Skeletal muscle cell (primary cell): ENCODE results near the gene C3AR1.
A peak's percentile ranks its signal among the peaks of the same experiment; 100 is the strongest.
"Not testable (repeated sequence)": the region's sequence is repeated elsewhere in the genome, so short reads cannot be mapped to it uniquely, and the experiment has no call there.

ENCODE experiments used
- DNase-seq: peaks from one replicate; pipeline ENCODE4 v3.0.0-alpha.2; 2010; ENCODE audit warnings: low read depth
- H3K4me3 ChIP-seq: 2 replicates; pipeline ENCODE4 v1.5.1; 2011; ENCODE audit warnings: low read depth, mild to moderate bottlenecking, control low read depth, low read length, moderate library complexity

The C3AR1 gene

GRCh38 chr12:8065991-8066594, at the start of gene C3AR1:
TSS of gene C3AR1 (minus strand) at chr12:8066359. CDS start at chr12:8060185, 6,174 bp downstream.
- no peak within 1 kb of the TSS for H3K4me3 ChIP-seq

GRCh38 chr12:8113117-8113516, 47.0 kb upstream of the C3AR1 start:
- not testable (repeated sequence) for DNase-seq

More at GRCh38 chr12:8065991-8066594, at the start of gene C3AR1:
- peak; percentile 25 for DNase-seq

GRCh38 chr12:8108808-8109398, 42.7 kb upstream of the C3AR1 start:
- no peak overlapping the region for H3K4me3 ChIP-seq

More at GRCh38 chr12:8113117-8113516, 47.0 kb upstream of the C3AR1 start:
- not testable (repeated sequence) for H3K4me3 ChIP-seq

GRCh38 chr12:8099235-8099634, 33.1 kb upstream of the C3AR1 start:
- H3K4me3 ChIP-seq, result no peak overlapping the region
- DNase-seq, result no peak

More at GRCh38 chr12:8108808-8109398, 42.7 kb upstream of the C3AR1 start:
- peak; percentile 33 for DNase-seq

- DNase-seq, result no peak
- H3K4me3 ChIP-seq, result no peak overlapping the region
Measured at GRCh38 chr12:8096281-8096915, 30.2 kb upstream of the C3AR1 start.

- DNase-seq, result no peak
Measured at GRCh38 chr12:8093291-8093690, 27.1 kb upstream of the C3AR1 start.

GRCh38 chr12:8089716-8090115, 23.6 kb upstream of the C3AR1 start:
- no peak for DNase-seq

More at GRCh38 chr12:8093291-8093690, 27.1 kb upstream of the C3AR1 start:
- H3K4me3 ChIP-seq, result no peak overlapping the region

GRCh38 chr12:8089277-8089676, 23.1 kb upstream of the C3AR1 start:
- H3K4me3 ChIP-seq, DNase-seq: not testable (repeated sequence)

More at GRCh38 chr12:8089716-8090115, 23.6 kb upstream of the C3AR1 start:
- no peak overlapping the region for H3K4me3 ChIP-seq

- H3K4me3 ChIP-seq, result no peak overlapping the region
- no peak for DNase-seq
Measured at GRCh38 chr12:8088574-8088973, 22.4 kb upstream of the C3AR1 start.

- H3K4me3 ChIP-seq, result no peak overlapping the region
- DNase-seq, result no peak
Measured at GRCh38 chr12:8087666-8088065, 21.5 kb upstream of the C3AR1 start.

- DNase-seq, H3K4me3 ChIP-seq: not testable (repeated sequence)
Measured at GRCh38 chr12:8084351-8084750, 18.2 kb upstream of the C3AR1 start.

- H3K4me3 ChIP-seq, result peak overlapping the region; percentile 91
- DNase-seq, result no peak
Measured at GRCh38 chr12:8082808-8083100, 16.6 kb upstream of the C3AR1 start.

GRCh38 chr12:8081251-8081920, 15.2 kb upstream of the C3AR1 start:
- peak overlapping the region; percentile 91 for H3K4me3 ChIP-seq
- DNase-seq, result no peak

GRCh38 chr12:8080120-8080519, 14.0 kb upstream of the C3AR1 start:
- H3K4me3 ChIP-seq, result no peak overlapping the region
- DNase-seq, result no peak

- DNase-seq, result no peak
- no peak overlapping the region for H3K4me3 ChIP-seq
Measured at GRCh38 chr12:8078916-8079315, 12.8 kb upstream of the C3AR1 start.

GRCh38 chr12:8078398-8078797, 12.2 kb upstream of the C3AR1 start:
- no peak overlapping the region for H3K4me3 ChIP-seq
- peak; percentile 67 for DNase-seq

- no peak overlapping the region for H3K4me3 ChIP-seq
- DNase-seq, result no peak
Measured at GRCh38 chr12:8077207-8077606, 11.0 kb upstream of the C3AR1 start.

- no peak for DNase-seq
- H3K4me3 ChIP-seq, result no peak overlapping the region
Measured at GRCh38 chr12:8076366-8076765, 10.2 kb upstream of the C3AR1 start.

- no peak for DNase-seq
- H3K4me3 ChIP-seq, result no peak overlapping the region
Measured at GRCh38 chr12:8075935-8076334, 9.8 kb upstream of the C3AR1 start.

- DNase-seq, H3K4me3 ChIP-seq: not testable (repeated sequence)
Measured at GRCh38 chr12:8071820-8072219, 5.7 kb upstream of the C3AR1 start.
